OCI-LY3 (cell line): ENCODE measurements around the gene CEP55.

Experiments used
- H2AFZ ChIP-seq: fragments of 200-600, 300-600 bp; shearing (Covaris generic); 2 replicates; pipeline ENCODE4 v1.6.0; 2014; ENCODE audit warnings: antibody characterized with exemption, low read depth, low read length
- H3K27ac ChIP-seq: fragments of 200-600, 300-600 bp; sonication (generic); 2 replicates; pipeline ENCODE4 v1.5.1; 2014; ENCODE audit warnings: mild to moderate bottlenecking, low read length, moderate library complexity, mixed read lengths
- H3K27me3 ChIP-seq: fragments of 200-600, 300-600 bp; sonication (generic); 2 replicates; pipeline ENCODE4 v1.6.1; 2014; ENCODE audit warnings: low read depth, low read length, mixed read lengths
- H3K36me3 ChIP-seq: fragments of 200-600, 300-600 bp; sonication (generic); replicated peaks from 2 replicates; pipeline ENCODE3; 2014; ENCODE audit warnings: low read depth, low read length, mixed read lengths
- H3K4me1 ChIP-seq: fragments of 300-600, 200-600 bp; sonication (generic); 2 replicates; pipeline ENCODE4 v1.6.1; 2014; ENCODE audit warnings: low read length, mixed read lengths
- H3K4me2 ChIP-seq: fragments of 200-600, 300-600 bp; sonication (generic); 2 replicates; pipeline ENCODE4 v1.6.1; 2014; ENCODE audit warnings: low read length, mixed read lengths
- H3K4me3 ChIP-seq: fragments of 300-600, 200-600 bp; sonication (generic); 2 replicates; pipeline ENCODE4 v1.5.1; 2014; ENCODE audit warnings: antibody characterized with exemption, mild to moderate bottlenecking, low read length, moderate library complexity
- H3K79me2 ChIP-seq: fragments of 300-600, 200-600 bp; shearing (Covaris generic); 2 replicates; pipeline ENCODE4 v1.6.1; 2014; ENCODE audit warnings: mild to moderate bottlenecking, low read length, mixed read lengths
- H3K9ac ChIP-seq: fragments of 300-600, 200-600 bp; shearing (Covaris generic); 2 replicates; pipeline ENCODE4 v1.6.0; 2014; ENCODE audit warnings: mild to moderate bottlenecking, low read length, moderate library complexity
- H3K9me3 ChIP-seq: fragments of 200-600, 300-600 bp; shearing (Covaris generic); 2 replicates; pipeline ENCODE4 v1.6.1; 2014; ENCODE audit warnings: low read length, mixed read lengths; ENCODE audit not compliant: insufficient read depth
- H4K20me1 ChIP-seq: fragments of 200-600, 300-600 bp; sonication (generic); 2 replicates; pipeline ENCODE4 v1.6.1; 2016; ENCODE audit warnings: low read length, mixed read lengths; ENCODE audit not compliant: insufficient read depth
- CTCF ChIP-seq: fragments of 200-600, 300-600 bp; sonication (generic); IDR thresholded peaks from 2 replicates; pipeline ENCODE4 v1.5.1; 2014; ENCODE audit warnings: antibody characterized with exemption, low read length, low read depth
- EZH2phosphoT487 ChIP-seq: fragments of 200-600 bp; shearing (Covaris generic); IDR thresholded peaks from 2 replicates; pipeline ENCODE4 v1.6.1; 2018; ENCODE audit warnings: antibody characterized with exemption, mixed run types, low read depth

The CEP55 gene

GRCh38 chr10:93570383-93570782, 74.0 kb downstream of the CEP55 start:
- no peak overlapping the region for H3K4me2 ChIP-seq
- H4K20me1 ChIP-seq = no peaks in the 10 kb centered on the region
- no peak overlapping the region for H3K27ac ChIP-seq
- no peaks in the 10 kb centered on the region for H3K9me3 ChIP-seq
- H3K4me1 ChIP-seq = peaks cover 8% of the 10 kb centered on the region
- H2AFZ ChIP-seq = no peak overlapping the region
- H3K79me2 ChIP-seq = no peaks in the 10 kb centered on the region
- H3K27me3 ChIP-seq = no peaks in the 10 kb centered on the region
- no peak for TF ChIP-seq CTCF
- no peak for TF ChIP-seq EZH2phosphoT487
- H3K9ac ChIP-seq = no peak overlapping the region
- no peak overlapping the region for H3K4me3 ChIP-seq
- no peaks in the 10 kb centered on the region for H3K36me3 ChIP-seq

GRCh38 chr10:93572606-93573005, 76.2 kb downstream of the CEP55 start:
- H4K20me1 ChIP-seq = no peaks in the 10 kb centered on the region
- no peaks in the 10 kb centered on the region for H3K27me3 ChIP-seq
- H3K27ac ChIP-seq = no peak overlapping the region
- no peaks in the 10 kb centered on the region for H3K36me3 ChIP-seq
- TF ChIP-seq EZH2phosphoT487 = no peak
- no peak for TF ChIP-seq CTCF
- H3K9me3 ChIP-seq = no peaks in the 10 kb centered on the region
- no peaks in the 10 kb centered on the region for H3K79me2 ChIP-seq
- H2AFZ ChIP-seq = no peak overlapping the region
- no peak overlapping the region for H3K9ac ChIP-seq
- H3K4me1 ChIP-seq = peaks cover 8% of the 10 kb centered on the region
- no peak overlapping the region for H3K4me2 ChIP-seq
- H3K4me3 ChIP-seq = no peak overlapping the region

GRCh38 chr10:93573051-93573909, 76.9 kb downstream of the CEP55 start:
- Histone ChIP-seq H3K4me1 (peaks cover 8% of the 10 kb centered on the region), H3K9me3 (no peaks in the 10 kb centered on the region), H3K4me3 (no peak overlapping the region), H3K27ac (no peak overlapping the region), H3K79me2 (no peaks in the 10 kb centered on the region), H3K4me2 (no peak overlapping the region), H4K20me1 (no peaks in the 10 kb centered on the region), H2AFZ (no peak overlapping the region), H3K9ac (no peak overlapping the region), H3K27me3 (no peaks in the 10 kb centered on the region), H3K36me3 (no peaks in the 10 kb centered on the region)
- no peak for TF ChIP-seq EZH2phosphoT487
- TF ChIP-seq CTCF = no peak

DNA sequence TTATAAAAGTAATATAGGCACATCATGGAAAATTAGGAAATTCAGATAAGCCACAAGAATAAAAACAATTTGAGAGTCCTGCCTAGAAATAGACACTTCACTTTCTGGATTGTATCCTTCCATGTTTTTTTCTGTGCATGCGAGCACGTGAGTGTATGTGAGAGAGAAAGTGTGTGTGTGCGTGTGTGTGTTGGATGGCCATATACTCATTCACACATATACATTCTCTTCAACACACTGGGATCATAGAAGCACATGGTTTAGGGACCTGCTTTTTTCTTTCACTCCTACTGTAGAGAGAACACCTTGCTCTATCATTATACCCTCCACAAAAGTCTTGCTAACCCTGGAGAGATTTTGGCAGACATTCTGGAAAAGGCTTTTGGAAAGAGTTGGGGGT, 77.5 kb downstream of the CEP55 start:
- Histone ChIP-seq H3K4me3 (no peak overlapping the region), H3K4me2 (no peak overlapping the region), H4K20me1 (no peaks in the 10 kb centered on the region), H2AFZ (no peak overlapping the region), H3K9ac (no peak overlapping the region), H3K27ac (no peak overlapping the region), H3K4me1 (peaks cover 8% of the 10 kb centered on the region), H3K9me3 (no peaks in the 10 kb centered on the region), H3K27me3 (no peaks in the 10 kb centered on the region), H3K79me2 (no peaks in the 10 kb centered on the region), H3K36me3 (no peaks in the 10 kb centered on the region)
- TF ChIP-seq CTCF = no peak
- no peak for TF ChIP-seq EZH2phosphoT487
